Retinal pigment epithelial cell (primary cell): ENCODE measurements around the gene SARDH.

Experiments
- DNase-seq: peaks from one replicate; pipeline ENCODE4 v3.0.0-alpha.2; 2010; ENCODE audit warnings: low read depth
- H3K4me3 ChIP-seq: 2 replicates; pipeline ENCODE4 v1.5.1; 2011; ENCODE audit warnings: mild to moderate bottlenecking, low read length, control low read depth, moderate library complexity
- CTCF ChIP-seq: conservative IDR thresholded peaks from 2 replicates; pipeline ENCODE4 v1.5.1; 2011; ENCODE audit warnings: low read depth, low read length, control low read depth, inconsistent platforms

Gene SARDH

GRCh38 chr9:133621725-133622267 is 116.4 kb downstream of the SARDH start:
- no peak for TF ChIP-seq CTCF
- DNase-seq, result no peak
- H3K4me3 ChIP-seq, result no peak overlapping the region

- no peak overlapping the region for H3K4me3 ChIP-seq
- no peak for TF ChIP-seq CTCF
- DNase-seq, result no peak
Measured at GRCh38 chr9:133619791-133620190, 118.4 kb downstream of the SARDH start.

GRCh38 chr9:133618726-133619125 is 119.4 kb downstream of the SARDH start:
- no peak for TF ChIP-seq CTCF
- no peak for DNase-seq
- H3K4me3 ChIP-seq, result no peak overlapping the region

GRCh38 chr9:133616643-133617405 is 121.3 kb downstream of the SARDH start:
- H3K4me3 ChIP-seq, result no peak overlapping the region
- no peak for TF ChIP-seq CTCF
- no peak for DNase-seq

GRCh38 chr9:133615606-133616188 is 122.5 kb downstream of the SARDH start:
- H3K4me3 ChIP-seq, result no peak overlapping the region
- DNase-seq, result no peak
- TF ChIP-seq CTCF, result no peak

- H3K4me3 ChIP-seq, result no peak overlapping the region
- no peak for TF ChIP-seq CTCF
- DNase-seq, result no peak
Measured at GRCh38 chr9:133615186-133615585, 123.0 kb downstream of the SARDH start.

GRCh38 chr9:133614678-133615077 is 123.5 kb downstream of the SARDH start:
- TF ChIP-seq CTCF, result no peak
- DNase-seq, result no peak
- H3K4me3 ChIP-seq, result no peak overlapping the region
